Astrocyte (in vitro differentiated cells and primary cell): Measurements from ENCODE around the gene TGFB2. TPM values are rescaled to one million over a fixed set of nuclear protein-coding genes. Genes with fewer than 3 reads are reported as not detected.

Experiments used
- DNase-seq: peaks from one replicate; pipeline ENCODE4 v3.0.0-alpha.2; 2010; ENCODE audit warnings: low read depth
- FAIRE-seq: peaks from 2 replicates; lab custom pipeline; 2011; peaks lifted over from hg19 to GRCh38; lab: Jason Lieb, UNC
- H2AFZ ChIP-seq: 2 replicates; pipeline ENCODE4 v1.6.0; 2012; ENCODE audit warnings: low read depth, low read length, inconsistent platforms
- H3K27ac ChIP-seq: 2 replicates; pipeline ENCODE4 v1.5.1; 2011; ENCODE audit warnings: low read depth, low read length, inconsistent platforms
- H3K27me3 ChIP-seq: 2 replicates; pipeline ENCODE4 v1.6.0; 2011; ENCODE audit warnings: low read length, inconsistent platforms; ENCODE audit not compliant: insufficient read depth
- H3K36me3 ChIP-seq: 2 replicates; pipeline ENCODE4 v1.5.1; 2011; ENCODE audit warnings: low read length, inconsistent platforms; ENCODE audit not compliant: insufficient read depth
- H3K4me1 ChIP-seq: 2 replicates; pipeline ENCODE4 v1.5.1; 2011; ENCODE audit warnings: low read length, inconsistent platforms; ENCODE audit not compliant: insufficient read depth
- H3K4me2 ChIP-seq: 2 replicates; pipeline ENCODE4 v1.6.0; 2012; ENCODE audit warnings: low read length, inconsistent platforms
- H3K4me3 ChIP-seq: 2 replicates; pipeline ENCODE4 v1.5.1; 2011; ENCODE audit warnings: low read depth, mild to moderate bottlenecking, low read length, inconsistent platforms; ENCODE audit not compliant: insufficient read depth
- H3K79me2 ChIP-seq: 2 replicates; pipeline ENCODE4 v1.6.0; 2012; ENCODE audit warnings: mild to moderate bottlenecking, low read length, inconsistent platforms; ENCODE audit not compliant: insufficient read depth
- H3K9ac ChIP-seq: 2 replicates; pipeline ENCODE4 v1.6.0; 2012; ENCODE audit warnings: mild to moderate bottlenecking, low read length, inconsistent platforms
- H3K9me3 ChIP-seq: 2 replicates; pipeline ENCODE4 v1.5.1; 2012; ENCODE audit warnings: low read depth, mild to moderate bottlenecking, low read length, inconsistent platforms; ENCODE audit not compliant: insufficient read depth
- H4K20me1 ChIP-seq: 2 replicates; pipeline ENCODE4 v1.6.0; 2012; ENCODE audit warnings: low read length, inconsistent platforms; ENCODE audit not compliant: insufficient read depth
- H3K27ac Mint-ChIP-seq: one replicate; pipeline ENCODE4 v1.8.0; 2021; ENCODE audit warnings: mild to moderate bottlenecking, mixed read lengths; ENCODE audit not compliant: unreplicated experiment
- H3K27me3 Mint-ChIP-seq: one replicate; pipeline ENCODE4 v1.8.0; 2021; ENCODE audit warnings: low read depth, mixed read lengths; ENCODE audit not compliant: unreplicated experiment
- H3K36me3 Mint-ChIP-seq: one replicate; pipeline ENCODE4 v1.8.0; 2021; ENCODE audit warnings: low read depth, mixed read lengths; ENCODE audit not compliant: unreplicated experiment
- H3K4me1 Mint-ChIP-seq: one replicate; pipeline ENCODE4 v1.8.0; 2021; ENCODE audit warnings: low read depth, mixed read lengths; ENCODE audit not compliant: unreplicated experiment
- H3K4me3 Mint-ChIP-seq: one replicate; pipeline ENCODE4 v1.8.0; 2021; ENCODE audit warnings: mild to moderate bottlenecking, moderate library complexity, mixed read lengths; ENCODE audit not compliant: unreplicated experiment
- H3K9me3 Mint-ChIP-seq: one replicate; pipeline ENCODE4 v1.8.0; 2021; ENCODE audit warnings: mild to moderate bottlenecking, mixed read lengths; ENCODE audit not compliant: unreplicated experiment
- CTCF ChIP-seq: IDR thresholded peaks from 2 replicates; pipeline ENCODE4 v1.5.1; 2011; ENCODE audit warnings: low read depth, mild to moderate bottlenecking, inconsistent platforms, low read length, moderate library complexity; ENCODE audit not compliant: insufficient read depth
- EZH2 ChIP-seq: IDR thresholded peaks from 2 replicates; pipeline ENCODE4 v1.6.1; 2012; ENCODE audit warnings: mild to moderate bottlenecking, low read length, inconsistent platforms; ENCODE audit not compliant: insufficient read depth
- total RNA-seq: library from RNA; stranded (reverse); gene quantifications from 2 replicates; pipeline ENCODE4 v1.2.1, GENCODE V29; 2021

TGFB2 gene
- total RNA-seq, 1 donor from 2014 or later, result 330 TPM

DNA sequence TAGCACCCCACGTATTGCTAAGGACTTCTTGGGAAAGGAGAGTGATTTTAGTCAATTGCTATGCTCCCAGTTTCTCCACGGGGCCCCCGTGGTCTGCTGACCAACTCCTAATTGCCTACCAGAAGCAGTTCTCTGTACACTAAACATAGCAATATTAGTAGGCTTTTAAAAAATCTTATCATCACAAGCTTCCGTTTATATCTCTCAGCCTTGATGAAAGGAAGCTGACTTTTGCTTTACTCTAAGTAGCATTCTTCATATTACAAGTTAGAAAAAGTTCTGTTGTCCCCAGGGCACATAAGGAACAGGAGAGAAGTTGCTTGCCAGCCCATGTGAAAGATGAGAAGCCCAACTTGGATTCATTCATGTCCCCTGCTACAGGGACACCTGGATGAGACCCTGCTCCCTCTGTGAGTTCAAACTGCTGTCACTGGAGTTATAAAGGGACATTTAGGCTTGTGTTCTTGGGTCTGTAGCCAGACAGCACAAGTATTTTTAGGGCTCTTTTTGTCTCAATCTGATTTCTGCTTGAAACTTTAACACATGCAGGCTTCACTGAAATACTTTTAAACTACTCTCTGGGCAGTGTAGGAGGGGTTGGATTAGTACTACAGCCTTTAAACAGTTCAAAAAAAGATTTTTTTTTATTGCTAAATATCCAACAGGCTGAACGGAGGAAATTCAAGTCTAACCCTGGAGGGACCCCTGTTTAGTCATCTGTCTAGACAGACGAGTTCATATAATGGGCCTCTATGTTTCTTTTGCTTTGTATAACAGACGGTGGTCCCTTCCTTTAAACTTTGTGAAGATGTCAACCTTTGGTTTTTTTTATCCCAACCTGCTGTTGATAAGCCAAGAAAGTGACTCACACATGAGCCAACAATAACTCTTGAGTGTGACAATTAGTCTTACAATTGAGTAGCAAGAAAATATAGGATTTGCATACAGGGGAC, 29.5 kb downstream of the TGFB2 start:
- Mint-ChIP-seq H3K36me3 (peaks cover 15% of the 10 kb centered on the region), H3K4me1 (peaks cover 85% of the 10 kb centered on the region), H3K27ac (peak overlapping the region; percentile 98), H3K27me3 (no peaks in the 10 kb centered on the region), H3K4me3 (peak overlapping the region; percentile 69), H3K9me3 (peaks cover 3% of the 10 kb centered on the region)
- H4K20me1 ChIP-seq, result peaks cover 25% of the 10 kb centered on the region
- H3K79me2 ChIP-seq, result peaks cover 90% of the 10 kb centered on the region
- H3K9me3 ChIP-seq, result no peaks in the 10 kb centered on the region
- peak overlapping the region; percentile 0 for H3K4me3 ChIP-seq
- H2AFZ ChIP-seq, result no peak overlapping the region
- H3K27ac ChIP-seq, result peak overlapping the region; percentile 87
- DNase-seq, result peak; percentile 92
- H3K9ac ChIP-seq, result peak overlapping the region; percentile 77
- peak; percentile 55 for FAIRE-seq
- H3K4me1 ChIP-seq, result peaks cover 70% of the 10 kb centered on the region
- TF ChIP-seq EZH2, result no peak
- TF ChIP-seq CTCF, result no peak
- peak overlapping the region; percentile 55 for H3K4me2 ChIP-seq
- H3K27me3 ChIP-seq, result no peaks in the 10 kb centered on the region
- peaks cover 5% of the 10 kb centered on the region for H3K36me3 ChIP-seq

DNA sequence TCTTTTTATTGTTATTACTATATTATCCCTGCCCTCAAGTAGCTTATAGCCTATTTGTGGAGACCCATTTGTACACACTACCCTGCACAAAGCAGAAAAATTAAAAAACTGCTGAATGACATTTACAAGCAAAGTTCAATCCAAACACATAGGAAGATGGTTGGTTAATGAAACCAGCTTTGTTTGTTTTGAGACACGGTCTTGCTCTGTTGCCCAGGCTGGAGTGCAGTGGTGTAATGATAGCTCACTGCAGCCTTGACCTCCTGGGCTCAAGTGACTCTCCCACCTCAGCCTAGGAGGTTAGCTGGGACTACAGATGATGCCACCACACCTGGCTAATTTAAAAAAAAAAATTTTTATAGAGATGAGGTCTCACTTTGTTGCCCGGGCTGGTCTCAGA, 31.6 kb downstream of the TGFB2 start:
- Histone ChIP-seq H2AFZ (no peak overlapping the region), H3K4me2 (peak overlapping the region; percentile 77), H3K9me3 (no peaks in the 10 kb centered on the region), H3K27me3 (no peaks in the 10 kb centered on the region), H3K79me2 (peaks cover 86% of the 10 kb centered on the region), H3K4me3 (peak overlapping the region; percentile 32), H3K27ac (peak overlapping the region; percentile 87), H3K9ac (peak overlapping the region; percentile 77), H3K36me3 (peaks cover 5% of the 10 kb centered on the region), H3K4me1 (peaks cover 67% of the 10 kb centered on the region), H4K20me1 (peaks cover 27% of the 10 kb centered on the region)
- FAIRE-seq, result no peak
- Mint-ChIP-seq H3K27ac (peak overlapping the region; percentile 98), H3K27me3 (no peaks in the 10 kb centered on the region), H3K36me3 (peaks cover 7% of the 10 kb centered on the region), H3K9me3 (no peaks in the 10 kb centered on the region), H3K4me3 (peak overlapping the region; percentile 34), H3K4me1 (peaks cover 86% of the 10 kb centered on the region)
- no peak for DNase-seq
- TF ChIP-seq EZH2 (no peak), CTCF (no peak)
